K562 (cell line): Measurements from ENCODE around the gene SLC30A1. TPM values are rescaled to one million over a fixed set of nuclear protein-coding genes. Genes with fewer than 3 reads are reported as not detected.

ENCODE experiments used
- ATAC-seq: fragments of 200-7000 bp; cut with Tn5 transposase; 3 replicates; pipeline ENCODE4 v1.9.1; 2020; ENCODE audit warnings: moderate library complexity
- BruUV-seq: library from RNA; stranded (reverse); fragments of 400-500 nt; replicated peaks from 2 replicates; lab custom pipeline; 2021; lab: Mats Ljungman, UMichigan
- CTCF ChIA-PET: fragments of 300-600 bp; formaldehyde crosslinking; extraction: SDS; loops from one replicate; lab custom pipeline; 2021; ENCODE audit warnings: low intra/inter-chr PET ratio; lab: Yijun Ruan, JAX
- POLR2A ChIA-PET: fragments of 300-600, 350-650 bp; sonication (Branson Sonifier 250); formaldehyde crosslinking; extraction: SDS; loops from one replicate; lab custom pipeline; 2021; ENCODE audit warnings: antibody characterized with exemption, inconsistent platforms; lab: Yijun Ruan, JAX
- DNase-seq, 4 experiments: peaks; one replicate each; pipeline versions ENCODE4 v3.0.0 to v3.0.0-alpha.2; 2011 to 2018; ENCODE audit warnings: low spot score in 3 of 4, mixed read lengths in 3 of 4; ENCODE audit errors: extremely low read depth in 1 of 4
- FAIRE-seq: peaks from 2 replicates; lab custom pipeline; 2011; peaks lifted over from hg19 to GRCh38; lab: Jason Lieb, UNC
- H2AFZ ChIP-seq: 2 replicates; pipeline ENCODE4 v1.6.0; 2011; ENCODE audit warnings: low read depth, low read length, control low read depth, inconsistent platforms
- H3K27ac ChIP-seq: fragments of 200-600 bp; 3 replicates; pipeline ENCODE4 v1.8.0; 2011; ENCODE audit warnings: low read depth, mild to moderate bottlenecking, control low read depth, inconsistent platforms, low read length, moderate library complexity, mixed read lengths; ENCODE audit errors: extremely low read depth
- H3K27me3 ChIP-seq, 2 experiments: fragments of 300-600 bp in 1 of 2; 2 replicates in 1 of 2; 3 replicates in 1 of 2; pipeline versions ENCODE4 v1.6.0 to v1.8.0; 2011; ENCODE audit warnings: inconsistent platforms in 2 of 2, low read length in 2 of 2, mild to moderate bottlenecking in 1 of 2, mixed read lengths in 1 of 2, moderate library complexity in 1 of 2; ENCODE audit not compliant: control insufficient read depth in 2 of 2, insufficient read depth in 2 of 2
- H3K36me3 ChIP-seq: fragments of 300-600 bp; 3 replicates; pipeline ENCODE4 v1.8.0; 2011; ENCODE audit warnings: mild to moderate bottlenecking, low read length, inconsistent platforms; ENCODE audit not compliant: control insufficient read depth, insufficient read depth
- H3K4me1 ChIP-seq, 2 experiments: fragments of 200-600 bp in 1 of 2; replicated peaks in 1 of 2; 2 replicates in 1 of 2; 3 replicates in 1 of 2; pipeline versions ENCODE4 v1.5.1 to v1.8.0; 2011; ENCODE audit warnings: inconsistent platforms in 2 of 2, low read length in 2 of 2, mild to moderate bottlenecking in 1 of 2, mixed read lengths in 1 of 2, moderate library complexity in 1 of 2; ENCODE audit not compliant: control insufficient read depth in 2 of 2, insufficient read depth in 2 of 2
- H3K4me2 ChIP-seq: 2 replicates; pipeline ENCODE4 v1.6.1; 2011; ENCODE audit warnings: low read length, control low read depth, inconsistent platforms, mixed read lengths; ENCODE audit not compliant: insufficient read depth
- H3K4me3 ChIP-seq: fragments of 200-600 bp; sonication (generic), shearing (Covaris generic); 2 replicates; pipeline ENCODE4 v1.5.1; 2016; ENCODE audit warnings: control low read depth, inconsistent platforms
- H3K79me2 ChIP-seq: fragments of 200-600 bp; 3 replicates; pipeline ENCODE4 v1.8.0; 2011; ENCODE audit warnings: low read length, inconsistent platforms; ENCODE audit not compliant: control insufficient read depth, insufficient read depth
- H3K9ac ChIP-seq, 2 experiments: 2 replicates each; pipeline versions ENCODE4 v1.6.0 to v1.6.1; 2011; ENCODE audit warnings: low read depth in 2 of 2, low read length in 2 of 2, control low read depth in 1 of 2, inconsistent platforms in 1 of 2, mild to moderate bottlenecking in 1 of 2, mixed read lengths in 1 of 2; ENCODE audit not compliant: insufficient read depth in 1 of 2
- H3K9me1 ChIP-seq: one replicate; pipeline ENCODE4 v1.6.0; 2011; ENCODE audit warnings: inconsistent platforms, mild to moderate bottlenecking, low read length, moderate library complexity; ENCODE audit not compliant: control insufficient read depth, insufficient read depth
- H3K9me3 ChIP-seq: replicated peaks from 2 replicates; pipeline ENCODE4 v1.5.1; 2011; ENCODE audit warnings: low read depth, low read length, inconsistent platforms; ENCODE audit not compliant: control insufficient read depth, insufficient read depth
- H4K20me1 ChIP-seq: replicated peaks from 2 replicates; pipeline ENCODE4 v1.6.1; 2011; ENCODE audit warnings: low read length, inconsistent platforms, mixed read lengths; ENCODE audit not compliant: control insufficient read depth, insufficient read depth
- ADNP ChIP-seq: fragments of 200-800 bp; sonication (Bioruptor generic); IDR thresholded peaks from 2 replicates; pipeline ENCODE4 v1.6.1; 2016; ENCODE audit warnings: missing genetic modification characterization, missing compliant biosample characterization
- HEY1 ChIP-seq: fragments of 250-450 bp; sonication (Bioruptor Pico); IDR thresholded peaks from 2 replicates; pipeline ENCODE4 v1.5.0; 2020; ENCODE audit warnings: mild to moderate bottlenecking, moderate library complexity, borderline replicate concordance
- SMARCC2 ChIP-seq: fragments of 450-650 bp; IDR thresholded peaks from 2 replicates; pipeline ENCODE4 v1.6.1; 2017; ENCODE audit warnings: antibody characterized with exemption, moderate library complexity, mild to moderate bottlenecking, low read depth
- U2AF2 ChIP-seq: fragments of 200-400 bp; formaldehyde crosslinking; optimal IDR thresholded peaks from 2 replicates; pipeline ENCODE3; 2017; ENCODE audit warnings: low read depth, mild to moderate bottlenecking, low read length
- ZNF121 ChIP-seq: sonication (generic); formaldehyde crosslinking; conservative IDR thresholded peaks from 2 replicates; pipeline ENCODE4 v1.8.0; 2022; ENCODE audit warnings: missing genetic modification reagents
- WGBS: fragments of 100-300 bp; shearing (Covaris generic); methylation state at CpG from one replicate; pipeline ENCODE4 v1.1.6; 2016; ENCODE audit warnings: low coverage, mixed read lengths; ENCODE audit not compliant: insufficient coverage; ENCODE audit errors: missing lambda C conversion rate; 5-methylcytosine and 5-hydroxymethylcytosine counted together
- in situ Hi-C: fragments of 300-500 bp; cut with MboI; formaldehyde crosslinking; loops from 4 replicates; pipeline ENCODE4 v1.15.0; 2018; ENCODE audit warnings: inconsistent platforms, mixed read lengths
- intact Hi-C: fragments of 100-400 bp; cut with micrococcal nuclease; formaldehyde crosslinking; loops from 2 replicates; pipeline ENCODE4 v1.14.2; 2022
- polyA plus RNA-seq, 8 experiments: library from polyadenylated mRNA; depleted of rRNA in 4 of 8; stranded (reverse) in 5 of 8; unstranded in 3 of 8; fragments of >200 nt; fragmentation: Nextera tagmentation in 2 of 8; fragmentation: Illumina TruSeq in 1 of 8; extraction: Ambion mirVana in 2 of 8; extraction: Trizol in 1 of 8; gene quantifications; 2 replicates each; pipeline versions ENCODE4 v1.2.1 to v1.2.3, GENCODE V29; 2011 to 2014; ENCODE audit warnings: inconsistent platforms in 1 of 8, missing spikeins in 1 of 8
- total RNA-seq, 7 experiments: library from RNA; depleted of rRNA in 6 of 7; stranded (reverse); fragments of >200 nt in 6 of 7; fragmentation: Illumina TruSeq in 2 of 7; extraction: Trizol in 2 of 7; gene quantifications; 2 replicates each; pipeline versions ENCODE4 v1.2.1 to v1.2.3, GENCODE V29; 2011 to 2021; ENCODE audit warnings: low replicate concordance in 1 of 7

The SLC30A1 gene
- total and polyA plus RNA-seq, 9 of the 15 experiments (the other 6 are each of a cell fraction or from before 2014, with no cell fraction given) = 4.1 to 14.4 (median 6.6) TPM

GRCh38 chr1:211557894-211558625, 20.9 kb downstream of the SLC30A1 start (continued):
- no peak for TF ChIP-seq U2AF2

DNA sequence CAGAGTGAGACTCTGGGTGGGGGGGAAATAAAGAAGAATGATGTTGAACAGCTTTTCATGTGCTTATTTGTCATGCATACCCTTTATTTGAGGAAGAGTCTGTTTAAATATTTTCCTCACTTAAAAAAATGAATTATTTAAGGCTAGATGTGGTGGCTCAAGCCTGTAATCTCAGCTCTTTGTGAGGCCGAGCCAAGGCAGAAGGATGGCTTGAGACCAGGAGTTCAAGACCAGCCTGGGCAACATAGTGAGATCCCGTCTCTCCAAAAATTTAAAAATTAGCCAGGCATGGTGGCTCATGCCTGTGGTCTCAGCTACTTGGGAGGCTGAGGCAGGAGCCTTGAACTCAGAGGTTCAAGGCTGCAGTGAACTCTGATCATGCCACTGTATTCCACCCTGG, 25.4 kb downstream of the SLC30A1 start:
- H3K9ac ChIP-seq = no peak overlapping the region
- in situ Hi-C loops (no loop called here), intact Hi-C loops (no loop called here)
- H3K9me1 ChIP-seq = no peaks in the 10 kb centered on the region
- no peaks in the 10 kb centered on the region for H3K36me3 ChIP-seq
- ATAC-seq (no peak), FAIRE-seq (no peak), DNase-seq (no peak)
- 61% methylated on average over 2 of the region's 2 CpGs for WGBS
- no peak overlapping the region for H3K27ac ChIP-seq
- CTCF ChIA-PET = no interaction called here
- no peaks in the 10 kb centered on the region for H4K20me1 ChIP-seq
- no peaks in the 10 kb centered on the region for H3K79me2 ChIP-seq
- H3K4me1 ChIP-seq = peaks cover 33 to 35% of the 10 kb centered on the region in 2 experiments
- no peaks in the 10 kb centered on the region for H3K9me3 ChIP-seq
- POLR2A ChIA-PET = interaction anchor here (0.7 to 2.3 kb wide), 3 partner anchors 10 to 482 kb away, joined by 3 to 5 read pairs (median 5); partner anchors contain the start of genes DTL and INTS7
- no peaks in the 10 kb centered on the region for H3K27me3 ChIP-seq
- H3K4me2 ChIP-seq = no peak overlapping the region
- TF ChIP-seq ZNF121 (CRISPR knock-in tag) (peak; percentile 54), HEY1 (CRISPR knock-in tag) (no peak), SMARCC2 (no peak), ADNP (tag) (peak; percentile 54; the same call in 1 of the 2 replicates)
- H3K4me3 ChIP-seq = no peak overlapping the region
- H2AFZ ChIP-seq = no peak overlapping the region
- BruUV-seq = no TSS peak
